Coronary artery (tissue), 2 donors: ENCODE results near the gene ITGA1.

ENCODE experiments used
- DNase-seq: peaks from one replicate; pipeline ENCODE4 v3.0.0-alpha.2; 2017; ENCODE audit warnings: low spot score
- H3K27ac ChIP-seq, 2 donors: fragments of 200-600 bp; sonication (generic); one replicate each; pipeline ENCODE4 v1.5.1; 2016 to 2019
- H3K4me3 ChIP-seq: fragments of 200-600 bp; sonication (generic); 2 replicates; pipeline ENCODE4 v1.5.1; 2016; ENCODE audit warnings: mild to moderate bottlenecking, moderate library complexity
- TF ChIP-seq, protein P1 (sequence below): fragments of 200-600 bp; sonication (generic); IDR thresholded peaks from one replicate; pipeline ENCODE4 v1.5.1; 2019; ENCODE audit warnings: antibody characterized with exemption

The ITGA1 gene

DNA sequence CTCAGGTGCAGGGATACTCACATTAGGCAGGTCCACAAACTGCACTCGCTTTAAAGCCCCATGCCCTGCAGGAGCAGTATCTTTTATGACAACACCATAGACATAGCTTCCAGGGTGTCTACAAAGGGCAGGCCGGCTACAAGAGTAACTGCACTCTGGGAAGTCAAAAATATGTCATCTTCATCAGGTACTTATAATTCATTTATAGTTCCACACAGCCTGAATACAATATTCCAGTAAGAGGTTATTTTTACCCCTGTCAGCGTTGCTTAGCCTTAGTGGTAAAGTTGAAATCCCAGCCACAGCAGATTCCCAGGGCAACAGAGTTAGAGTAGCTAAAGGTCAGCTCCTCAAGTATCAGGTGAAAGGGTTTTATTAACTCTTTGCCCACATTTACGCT lies 119.1 kb downstream of the ITGA1 start:
- no peak overlapping the region for H3K4me3 ChIP-seq
- no peak for DNase-seq
- H3K27ac ChIP-seq, result no peak overlapping the region
- TF ChIP-seq, protein P1, sequence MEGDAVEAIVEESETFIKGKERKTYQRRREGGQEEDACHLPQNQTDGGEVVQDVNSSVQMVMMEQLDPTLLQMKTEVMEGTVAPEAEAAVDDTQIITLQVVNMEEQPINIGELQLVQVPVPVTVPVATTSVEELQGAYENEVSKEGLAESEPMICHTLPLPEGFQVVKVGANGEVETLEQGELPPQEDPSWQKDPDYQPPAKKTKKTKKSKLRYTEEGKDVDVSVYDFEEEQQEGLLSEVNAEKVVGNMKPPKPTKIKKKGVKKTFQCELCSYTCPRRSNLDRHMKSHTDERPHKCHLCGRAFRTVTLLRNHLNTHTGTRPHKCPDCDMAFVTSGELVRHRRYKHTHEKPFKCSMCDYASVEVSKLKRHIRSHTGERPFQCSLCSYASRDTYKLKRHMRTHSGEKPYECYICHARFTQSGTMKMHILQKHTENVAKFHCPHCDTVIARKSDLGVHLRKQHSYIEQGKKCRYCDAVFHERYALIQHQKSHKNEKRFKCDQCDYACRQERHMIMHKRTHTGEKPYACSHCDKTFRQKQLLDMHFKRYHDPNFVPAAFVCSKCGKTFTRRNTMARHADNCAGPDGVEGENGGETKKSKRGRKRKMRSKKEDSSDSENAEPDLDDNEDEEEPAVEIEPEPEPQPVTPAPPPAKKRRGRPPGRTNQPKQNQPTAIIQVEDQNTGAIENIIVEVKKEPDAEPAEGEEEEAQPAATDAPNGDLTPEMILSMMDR, result no peak

DNA sequence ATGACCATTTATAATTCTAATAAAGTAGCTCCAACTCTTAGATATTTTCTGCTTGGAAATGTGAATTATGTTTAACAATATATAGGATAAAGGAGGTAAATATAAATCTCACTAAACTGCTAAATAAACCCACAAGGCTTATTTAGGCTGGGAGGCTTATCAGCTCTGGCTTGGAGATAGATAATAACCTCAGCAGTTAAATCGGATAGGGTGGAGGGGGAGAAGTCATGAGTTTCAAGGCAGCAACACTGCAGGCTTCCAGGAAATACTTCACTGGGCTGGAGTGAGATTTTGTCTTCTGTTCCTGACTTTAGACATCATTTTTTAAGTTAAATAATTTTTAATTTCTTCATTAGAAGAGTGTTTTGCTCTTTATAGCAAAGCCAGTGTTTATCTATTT lies 121.5 kb downstream of the ITGA1 start:
- TF ChIP-seq, protein P1, result no peak
- Histone ChIP-seq H3K27ac (peak overlapping the region; percentile 66 to 67), H3K4me3 (no peak overlapping the region)
- no peak for DNase-seq

DNA sequence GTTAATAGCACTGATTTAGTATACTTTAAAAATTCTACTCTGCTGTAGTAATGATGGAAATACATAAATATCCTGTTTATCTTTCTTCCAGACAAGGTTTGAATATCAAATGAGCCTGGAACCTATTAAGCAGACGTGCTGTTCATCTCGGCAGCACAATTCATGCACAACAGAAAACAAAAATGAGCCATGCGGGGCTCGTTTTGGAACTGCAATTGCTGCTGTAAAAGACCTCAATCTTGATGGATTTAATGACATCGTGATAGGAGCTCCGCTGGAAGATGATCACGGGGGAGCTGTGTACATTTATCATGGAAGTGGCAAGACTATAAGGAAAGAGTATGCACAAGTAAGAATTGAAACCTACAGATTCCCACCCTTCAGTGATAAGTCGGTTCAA lies 122.4 kb downstream of the ITGA1 start:
- TF ChIP-seq, protein P1, result no peak
- Histone ChIP-seq H3K27ac (peak overlapping the region; percentile 61 to 70), H3K4me3 (no peak overlapping the region)

DNA sequence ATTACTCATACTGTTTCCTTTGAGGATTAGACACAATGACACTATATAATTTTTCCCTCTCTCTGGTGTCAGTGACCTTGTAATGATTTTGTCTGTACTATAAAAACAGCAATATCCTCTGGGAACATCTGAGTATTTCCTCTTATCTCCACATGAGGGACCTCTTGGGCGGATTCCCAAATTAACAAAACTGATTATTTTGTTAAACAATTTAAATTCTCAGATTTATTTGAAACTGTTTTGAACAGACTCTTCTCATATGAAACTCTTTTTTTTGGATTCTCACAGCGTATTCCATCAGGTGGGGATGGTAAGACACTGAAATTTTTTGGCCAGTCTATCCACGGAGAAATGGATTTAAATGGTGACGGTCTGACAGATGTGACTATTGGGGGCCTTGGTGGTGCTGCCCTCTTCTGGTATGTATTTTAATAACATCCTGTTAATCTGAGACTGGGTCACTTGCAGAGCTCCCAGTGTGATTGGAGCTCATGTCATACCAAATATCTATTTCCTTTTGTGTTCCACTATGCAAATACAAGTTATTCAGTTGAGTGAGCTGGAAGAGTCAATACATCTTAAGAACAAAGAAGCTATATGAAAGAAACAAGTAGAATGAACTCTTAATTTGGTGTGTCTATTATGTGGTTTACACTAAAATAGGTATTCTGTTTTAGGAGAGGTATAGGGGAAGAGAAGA lies 127.6 kb downstream of the ITGA1 start:
- TF ChIP-seq, protein P1, result peak; percentile 56
- Histone ChIP-seq H3K27ac (peak overlapping the region; percentile 25 to 43), H3K4me3 (peak overlapping the region; percentile 15)
- no peak for DNase-seq

More for the DNA sequence above, 122.4 kb downstream of the ITGA1 start:
- no peak for DNase-seq

DNA sequence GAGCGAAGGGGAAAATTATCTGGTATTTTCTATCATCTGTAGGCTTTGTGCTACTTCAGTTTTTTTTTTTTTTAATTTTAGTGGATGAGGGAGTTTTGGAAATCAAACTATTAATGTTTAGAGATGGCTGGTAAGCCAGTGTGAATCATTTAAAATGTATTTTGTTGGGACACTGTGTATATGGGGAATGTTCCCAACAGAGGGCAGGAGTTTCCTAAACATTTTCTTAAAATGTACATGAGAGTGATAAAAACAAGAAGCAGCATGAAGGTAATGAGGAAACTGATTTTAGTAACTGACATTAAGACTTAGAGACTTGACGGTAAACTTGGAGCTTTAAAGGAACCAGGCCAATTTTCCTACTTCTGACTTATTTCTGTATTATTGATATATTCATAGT lies 133.2 kb downstream of the ITGA1 start:
- DNase-seq, result no peak
- peak overlapping the region in 1 of 2 donors; percentile 47 for H3K27ac ChIP-seq
- TF ChIP-seq, protein P1, result no peak
- H3K4me3 ChIP-seq, result no peak overlapping the region

DNA sequence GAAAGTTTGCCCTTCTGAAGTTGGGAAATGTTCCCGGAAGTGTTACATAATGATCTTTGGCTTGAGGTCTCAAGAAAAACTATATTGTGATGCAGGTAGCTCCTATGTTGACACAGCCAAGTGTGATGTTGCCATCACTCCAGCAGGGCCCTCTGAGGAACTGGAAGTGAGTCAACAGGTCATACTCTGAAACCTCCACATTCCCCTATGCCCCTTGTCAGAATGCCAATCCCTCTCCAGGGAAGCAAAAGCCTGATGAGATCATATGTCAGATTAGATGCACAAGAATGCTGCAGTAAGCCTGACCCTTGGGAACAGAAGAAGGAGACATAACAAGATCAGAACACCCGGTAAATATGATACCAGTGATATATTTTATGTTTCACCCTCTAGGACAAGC lies 134.7 kb downstream of the ITGA1 start:
- TF ChIP-seq, protein P1, result no peak
- H3K4me3 ChIP-seq, result no peak overlapping the region
- DNase-seq, result peak; percentile 74
- H3K27ac ChIP-seq, result peak overlapping the region in 1 of 2 donors; percentile 54

DNA sequence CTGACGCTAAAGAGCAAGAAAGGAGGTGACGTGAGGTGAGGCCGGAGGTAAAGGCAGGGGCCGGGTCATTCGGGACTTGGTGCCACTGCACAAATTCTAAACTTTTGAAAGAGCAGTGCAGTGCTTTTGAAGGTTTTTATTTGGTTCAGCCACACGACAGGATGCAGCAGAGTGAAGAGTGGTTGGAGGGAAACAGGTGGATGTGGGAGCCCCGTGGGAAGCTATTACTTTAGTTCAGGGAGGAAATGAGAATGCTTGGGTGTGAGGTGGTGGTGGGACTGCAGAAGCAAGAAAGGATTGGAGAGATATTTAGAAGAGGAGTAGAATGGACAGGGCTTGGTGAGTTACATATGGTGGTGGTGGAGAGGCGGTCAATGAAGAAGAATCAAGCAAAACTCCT lies 136.7 kb downstream of the ITGA1 start:
- TF ChIP-seq, protein P1, result no peak
- no peak overlapping the region for H3K4me3 ChIP-seq
- no peak for DNase-seq
- no peak overlapping the region for H3K27ac ChIP-seq
